HepG2 (cell line): ENCODE data around the gene THRA. TPM values are rescaled to one million over a fixed set of nuclear protein-coding genes. Genes with fewer than 3 reads are reported as not detected.

Source experiments
- FOXA3 ChIP-seq: IDR thresholded peaks from 2 replicates; pipeline ENCODE4 v1.6.1; 2016; ENCODE audit warnings: missing genetic modification reagents, missing compliant biosample characterization
- FOXC1 ChIP-seq: sonication (generic); formaldehyde crosslinking; IDR thresholded peaks from 2 replicates; pipeline ENCODE4 v1.8.0; 2022; ENCODE audit warnings: mild to moderate bottlenecking, missing genetic modification reagents, borderline replicate concordance
- GATAD2A ChIP-seq: IDR thresholded peaks from 2 replicates; pipeline ENCODE4 v1.6.1; 2016
- GLI4 ChIP-seq: sonication (generic); formaldehyde crosslinking; IDR thresholded peaks from 2 replicates; pipeline ENCODE4 v1.5.1; 2020; ENCODE audit warnings: missing genetic modification reagents, mild to moderate bottlenecking, moderate library complexity, borderline replicate concordance
- HDAC1 ChIP-seq: sonication (generic); formaldehyde crosslinking; IDR thresholded peaks from 2 replicates; pipeline ENCODE4 v1.5.1; 2020; ENCODE audit warnings: mild to moderate bottlenecking, missing genetic modification reagents
- HOXA7 ChIP-seq: sonication (generic); formaldehyde crosslinking; IDR thresholded peaks from 2 replicates; pipeline ENCODE4 v1.8.1; 2022; ENCODE audit warnings: mild to moderate bottlenecking, missing genetic modification reagents, moderate library complexity
- IRF2 ChIP-seq: IDR thresholded peaks from 2 replicates; pipeline ENCODE4 v1.6.1; 2018; ENCODE audit warnings: missing genetic modification reagents, missing compliant biosample characterization
- KDM5B ChIP-seq: sonication (generic); formaldehyde crosslinking; IDR thresholded peaks from 2 replicates; pipeline ENCODE4 v1.4.0; 2020; ENCODE audit warnings: missing genetic modification reagents, mild to moderate bottlenecking, borderline replicate concordance
- MED1 ChIP-seq: sonication (generic); formaldehyde crosslinking; IDR thresholded peaks from 2 replicates; pipeline ENCODE4 v1.4.0; 2020; ENCODE audit warnings: missing genetic modification reagents
- YY1 ChIP-seq: IDR thresholded peaks from 2 replicates; pipeline ENCODE4 v1.6.1; 2011; ENCODE audit warnings: low read length, low read depth, moderate library complexity, mild to moderate bottlenecking; ENCODE audit not compliant: insufficient read depth, insufficient replicate concordance
- ZNF138 ChIP-seq: sonication (generic); formaldehyde crosslinking; IDR thresholded peaks from 2 replicates; pipeline ENCODE4 v1.5.0; 2020; ENCODE audit warnings: mild to moderate bottlenecking, low read depth, missing genetic modification reagents
- ZNF329 ChIP-seq: sonication (generic); formaldehyde crosslinking; IDR thresholded peaks from 2 replicates; pipeline ENCODE4 v1.9.0; 2021; ENCODE audit warnings: low read depth, mild to moderate bottlenecking, missing genetic modification reagents
- ZNF431 ChIP-seq: sonication (generic); formaldehyde crosslinking; IDR thresholded peaks from 2 replicates; pipeline ENCODE4 v1.9.0; 2022; ENCODE audit warnings: missing genetic modification reagents, low read depth, mild to moderate bottlenecking, borderline replicate concordance
- ZNF510 ChIP-seq: sonication (generic); formaldehyde crosslinking; IDR thresholded peaks from 2 replicates; pipeline ENCODE4 v1.4.0; 2020; ENCODE audit warnings: low read depth, mild to moderate bottlenecking, missing genetic modification reagents
- ZNF558 ChIP-seq: sonication (generic); formaldehyde crosslinking; IDR thresholded peaks from 2 replicates; pipeline ENCODE4 v1.9.0; 2022; ENCODE audit warnings: mild to moderate bottlenecking, missing genetic modification reagents, borderline replicate concordance
- ZNF850 ChIP-seq: sonication (generic); formaldehyde crosslinking; conservative IDR thresholded peaks from 2 replicates; pipeline ENCODE4 v1.9.0; 2021; ENCODE audit warnings: mild to moderate bottlenecking, missing genetic modification reagents
- ZSCAN31 ChIP-seq: sonication (generic); formaldehyde crosslinking; IDR thresholded peaks from 2 replicates; pipeline ENCODE4 v1.5.0; 2020; ENCODE audit warnings: low read depth, mild to moderate bottlenecking, missing genetic modification reagents
- polyA plus RNA-seq, 8 experiments: library from polyadenylated mRNA; depleted of rRNA in 3 of 8; stranded (reverse) in 7 of 8; unstranded in 1 of 8; fragments of >200 nt; fragmentation: Illumina TruSeq in 4 of 8; extraction: Trizol in 4 of 8; gene quantifications; 2 replicates each; pipeline versions ENCODE4 v1.2.1 to v1.2.3, GENCODE V29; 2011 to 2016; ENCODE audit warnings: low read depth in 4 of 8, missing spikeins in 1 of 8, mixed read lengths in 1 of 8; ENCODE audit not compliant: insufficient read depth in 1 of 8
- total RNA-seq, 5 experiments: library from RNA; depleted of rRNA; stranded (reverse); fragments of >200 nt; fragmentation: Illumina TruSeq; extraction: Trizol; gene quantifications; 2 replicates each; pipeline ENCODE4 v1.2.3, GENCODE V29; 2016; ENCODE audit warnings: low read depth in 1 of 5
- TF ChIP-seq, protein P1 (sequence below): sonication (generic); formaldehyde crosslinking; IDR thresholded peaks from 2 replicates; pipeline ENCODE4 v1.4.0; 2020; ENCODE audit warnings: missing genetic modification reagents, borderline replicate concordance
- TF ChIP-seq, protein P2 (sequence below): sonication (generic); formaldehyde crosslinking; IDR thresholded peaks from 2 replicates; pipeline ENCODE4 v1.4.0; 2020; ENCODE audit warnings: missing genetic modification reagents, borderline replicate concordance
- TF ChIP-seq, protein P3 (sequence below): sonication (generic); formaldehyde crosslinking; IDR thresholded peaks from 2 replicates; pipeline ENCODE4 v1.5.0; 2020; ENCODE audit warnings: mild to moderate bottlenecking, missing genetic modification reagents, moderate library complexity

THRA gene
- total and polyA plus RNA-seq, 2 of the 13 experiments (the other 11 are each of a cell fraction or from before 2014, with no cell fraction given), result 8.0 to 9.9 TPM

DNA sequence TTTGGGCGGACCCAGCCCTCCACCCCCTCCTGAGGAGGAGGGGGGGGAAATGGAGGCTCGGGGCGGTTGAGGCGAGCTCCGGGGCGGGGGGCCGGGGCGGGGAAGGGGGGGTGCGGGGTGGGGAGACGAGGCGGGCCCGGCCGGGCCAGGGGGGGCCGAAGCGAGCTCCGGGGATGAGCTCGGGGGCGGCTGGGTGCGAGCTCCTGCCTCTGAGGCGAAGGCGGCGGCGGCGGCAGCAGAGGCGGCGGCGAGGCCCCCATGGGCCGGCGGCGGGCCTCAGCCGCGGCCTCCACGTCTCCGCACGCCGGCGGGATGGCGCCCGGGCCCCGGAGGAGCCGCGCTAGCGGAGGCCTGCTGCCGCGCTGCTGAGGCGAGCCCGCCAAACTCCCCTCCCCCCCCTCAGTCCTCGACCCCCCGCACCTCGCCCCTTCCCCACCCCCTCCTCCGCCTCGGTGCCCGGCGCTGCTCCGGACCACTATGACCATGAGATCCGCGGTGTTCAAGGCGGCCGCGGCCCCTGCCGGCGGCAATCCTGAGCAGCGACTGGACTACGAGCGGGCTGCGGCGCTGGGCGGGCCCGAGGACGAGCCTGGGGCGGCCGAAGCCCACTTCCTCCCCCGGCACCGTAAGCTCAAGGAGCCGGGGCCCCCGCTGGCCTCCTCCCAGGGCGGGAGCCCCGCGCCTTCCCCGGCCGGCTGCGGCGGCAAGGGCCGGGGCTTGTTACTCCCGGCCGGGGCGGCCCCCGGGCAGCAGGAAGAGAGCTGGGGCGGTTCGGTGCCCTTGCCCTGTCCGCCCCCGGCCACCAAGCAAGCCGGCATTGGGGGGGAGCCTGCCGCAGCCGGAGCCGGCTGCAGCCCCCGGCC lies 59.6 kb downstream of the THRA start (continued):
- TF ChIP-seq, protein P1, sequence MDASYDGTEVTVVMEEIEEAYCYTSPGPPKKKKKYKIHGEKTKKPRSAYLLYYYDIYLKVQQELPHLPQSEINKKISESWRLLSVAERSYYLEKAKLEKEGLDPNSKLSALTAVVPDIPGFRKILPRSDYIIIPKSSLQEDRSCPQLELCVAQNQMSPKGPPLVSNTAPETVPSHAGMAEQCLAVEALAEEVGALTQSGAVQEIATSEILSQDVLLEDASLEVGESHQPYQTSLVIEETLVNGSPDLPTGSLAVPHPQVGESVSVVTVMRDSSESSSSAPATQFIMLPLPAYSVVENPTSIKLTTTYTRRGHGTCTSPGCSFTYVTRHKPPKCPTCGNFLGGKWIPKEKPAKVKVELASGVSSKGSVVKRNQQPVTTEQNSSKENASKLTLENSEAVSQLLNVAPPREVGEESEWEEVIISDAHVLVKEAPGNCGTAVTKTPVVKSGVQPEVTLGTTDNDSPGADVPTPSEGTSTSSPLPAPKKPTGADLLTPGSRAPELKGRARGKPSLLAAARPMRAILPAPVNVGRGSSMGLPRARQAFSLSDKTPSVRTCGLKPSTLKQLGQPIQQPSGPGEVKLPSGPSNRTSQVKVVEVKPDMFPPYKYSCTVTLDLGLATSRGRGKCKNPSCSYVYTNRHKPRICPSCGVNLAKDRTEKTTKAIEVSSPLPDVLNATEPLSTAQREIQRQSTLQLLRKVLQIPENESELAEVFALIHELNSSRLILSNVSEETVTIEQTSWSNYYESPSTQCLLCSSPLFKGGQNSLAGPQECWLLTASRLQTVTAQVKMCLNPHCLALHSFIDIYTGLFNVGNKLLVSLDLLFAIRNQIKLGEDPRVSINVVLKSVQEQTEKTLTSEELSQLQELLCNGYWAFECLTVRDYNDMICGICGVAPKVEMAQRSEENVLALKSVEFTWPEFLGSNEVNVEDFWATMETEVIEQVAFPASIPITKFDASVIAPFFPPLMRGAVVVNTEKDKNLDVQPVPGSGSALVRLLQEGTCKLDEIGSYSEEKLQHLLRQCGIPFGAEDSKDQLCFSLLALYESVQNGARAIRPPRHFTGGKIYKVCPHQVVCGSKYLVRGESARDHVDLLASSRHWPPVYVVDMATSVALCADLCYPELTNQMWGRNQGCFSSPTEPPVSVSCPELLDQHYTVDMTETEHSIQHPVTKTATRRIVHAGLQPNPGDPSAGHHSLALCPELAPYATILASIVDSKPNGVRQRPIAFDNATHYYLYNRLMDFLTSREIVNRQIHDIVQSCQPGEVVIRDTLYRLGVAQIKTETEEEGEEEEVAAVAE (CRISPR knock-in tag), result no peak
- TF ChIP-seq FOXC1, result no peak
- TF ChIP-seq FOXA3, result no peak
- no peak for TF ChIP-seq GATAD2A (CRISPR knock-in tag)
- TF ChIP-seq ZNF329 (CRISPR knock-in tag), result no peak
- 0 out of 2 replicates have a peak, but pooled peaks have one; percentile 25 for TF ChIP-seq HDAC1 (CRISPR knock-in tag)
- TF ChIP-seq ZNF138, result peak; percentile 16; the same call in 1 of the 2 replicates
- TF ChIP-seq ZNF510 (CRISPR knock-in tag), result no peak
- no peak for TF ChIP-seq MED1 (CRISPR knock-in tag)
- 0 out of 2 replicates have a peak, but pooled peaks have one; percentile 57 for TF ChIP-seq ZNF850
- TF ChIP-seq ZNF431 (CRISPR knock-in tag), result 0 out of 2 replicates have a peak, but pooled peaks have one; percentile 30
- no peak for TF ChIP-seq IRF2
- TF ChIP-seq ZSCAN31 (CRISPR knock-in tag), result 0 out of 2 replicates have a peak, but pooled peaks have one; percentile 47
- TF ChIP-seq HOXA7 (CRISPR knock-in tag), result no peak
- TF ChIP-seq GLI4 (CRISPR knock-in tag), result 0 out of 2 replicates have a peak, but pooled peaks have one; percentile 48
- peak; percentile 68; the same call in 1 of the 2 replicates for TF ChIP-seq ZNF558
- TF ChIP-seq YY1, result peak; percentile 11
- TF ChIP-seq, protein P2, sequence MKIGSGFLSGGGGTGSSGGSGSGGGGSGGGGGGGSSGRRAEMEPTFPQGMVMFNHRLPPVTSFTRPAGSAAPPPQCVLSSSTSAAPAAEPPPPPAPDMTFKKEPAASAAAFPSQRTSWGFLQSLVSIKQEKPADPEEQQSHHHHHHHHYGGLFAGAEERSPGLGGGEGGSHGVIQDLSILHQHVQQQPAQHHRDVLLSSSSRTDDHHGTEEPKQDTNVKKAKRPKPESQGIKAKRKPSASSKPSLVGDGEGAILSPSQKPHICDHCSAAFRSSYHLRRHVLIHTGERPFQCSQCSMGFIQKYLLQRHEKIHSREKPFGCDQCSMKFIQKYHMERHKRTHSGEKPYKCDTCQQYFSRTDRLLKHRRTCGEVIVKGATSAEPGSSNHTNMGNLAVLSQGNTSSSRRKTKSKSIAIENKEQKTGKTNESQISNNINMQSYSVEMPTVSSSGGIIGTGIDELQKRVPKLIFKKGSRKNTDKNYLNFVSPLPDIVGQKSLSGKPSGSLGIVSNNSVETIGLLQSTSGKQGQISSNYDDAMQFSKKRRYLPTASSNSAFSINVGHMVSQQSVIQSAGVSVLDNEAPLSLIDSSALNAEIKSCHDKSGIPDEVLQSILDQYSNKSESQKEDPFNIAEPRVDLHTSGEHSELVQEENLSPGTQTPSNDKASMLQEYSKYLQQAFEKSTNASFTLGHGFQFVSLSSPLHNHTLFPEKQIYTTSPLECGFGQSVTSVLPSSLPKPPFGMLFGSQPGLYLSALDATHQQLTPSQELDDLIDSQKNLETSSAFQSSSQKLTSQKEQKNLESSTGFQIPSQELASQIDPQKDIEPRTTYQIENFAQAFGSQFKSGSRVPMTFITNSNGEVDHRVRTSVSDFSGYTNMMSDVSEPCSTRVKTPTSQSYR, result 0 out of 2 replicates have a peak, but pooled peaks have one; percentile 25
- TF ChIP-seq KDM5B, result 0 out of 2 replicates have a peak, but pooled peaks have one; percentile 39
- TF ChIP-seq, protein P3, sequence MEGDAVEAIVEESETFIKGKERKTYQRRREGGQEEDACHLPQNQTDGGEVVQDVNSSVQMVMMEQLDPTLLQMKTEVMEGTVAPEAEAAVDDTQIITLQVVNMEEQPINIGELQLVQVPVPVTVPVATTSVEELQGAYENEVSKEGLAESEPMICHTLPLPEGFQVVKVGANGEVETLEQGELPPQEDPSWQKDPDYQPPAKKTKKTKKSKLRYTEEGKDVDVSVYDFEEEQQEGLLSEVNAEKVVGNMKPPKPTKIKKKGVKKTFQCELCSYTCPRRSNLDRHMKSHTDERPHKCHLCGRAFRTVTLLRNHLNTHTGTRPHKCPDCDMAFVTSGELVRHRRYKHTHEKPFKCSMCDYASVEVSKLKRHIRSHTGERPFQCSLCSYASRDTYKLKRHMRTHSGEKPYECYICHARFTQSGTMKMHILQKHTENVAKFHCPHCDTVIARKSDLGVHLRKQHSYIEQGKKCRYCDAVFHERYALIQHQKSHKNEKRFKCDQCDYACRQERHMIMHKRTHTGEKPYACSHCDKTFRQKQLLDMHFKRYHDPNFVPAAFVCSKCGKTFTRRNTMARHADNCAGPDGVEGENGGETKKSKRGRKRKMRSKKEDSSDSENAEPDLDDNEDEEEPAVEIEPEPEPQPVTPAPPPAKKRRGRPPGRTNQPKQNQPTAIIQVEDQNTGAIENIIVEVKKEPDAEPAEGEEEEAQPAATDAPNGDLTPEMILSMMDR, result 0 out of 2 replicates have a peak, but pooled peaks have one; percentile 29
